ENCODE measurements around the gene GBE1.
"Not testable (repeated sequence)": the region's sequence is repeated elsewhere in the genome, so short reads cannot be mapped to it uniquely, and the experiment has no call there.

The GBE1 gene

DNA sequence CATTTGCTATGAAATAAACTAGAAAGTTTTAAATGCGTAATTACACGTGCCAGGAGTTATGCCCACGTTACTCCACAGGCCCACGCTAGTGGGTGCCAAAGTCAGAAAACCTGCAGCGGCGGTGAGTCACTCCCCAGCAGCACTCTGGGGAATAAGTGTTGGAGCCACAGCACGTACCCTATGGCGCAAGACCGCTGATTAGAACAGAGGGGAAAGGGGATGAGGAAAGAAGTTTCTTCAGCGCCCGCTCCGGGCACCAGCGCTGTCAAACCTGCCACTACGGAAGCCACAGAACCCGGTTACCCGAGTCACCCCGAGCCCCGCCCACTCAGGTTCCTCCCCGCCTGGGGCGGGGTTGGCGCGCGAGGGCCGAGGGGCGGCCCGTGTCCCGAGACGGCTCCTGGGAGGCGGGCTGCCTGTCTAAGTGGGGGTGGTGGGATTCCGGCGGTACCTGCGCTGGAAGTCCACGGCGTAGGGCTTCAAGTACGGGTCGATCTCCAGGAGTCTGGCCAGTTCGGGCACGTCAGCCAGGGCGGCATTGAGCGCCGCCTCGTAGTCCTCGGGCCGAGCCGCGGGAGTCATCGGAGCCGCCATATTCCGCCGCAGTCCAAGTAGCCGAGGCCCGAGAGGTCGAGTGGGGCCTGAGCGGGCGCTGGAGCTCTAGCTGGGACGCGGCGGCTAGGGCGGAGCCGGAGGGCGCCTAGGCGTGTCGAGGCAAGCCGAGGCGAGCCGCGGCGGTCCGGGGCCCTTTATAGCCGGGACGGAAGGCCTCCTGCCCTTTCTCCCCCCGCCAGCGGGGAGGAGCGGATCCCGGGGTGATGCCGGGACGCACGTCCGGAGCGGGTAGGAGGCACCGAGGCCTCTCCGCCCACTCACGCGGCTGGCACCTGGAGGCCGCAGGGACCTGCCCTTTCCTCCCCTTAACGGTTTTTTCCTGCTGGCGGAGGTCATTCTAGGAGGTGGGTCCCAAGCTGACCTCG, at the start of gene GBE1:
GBE1 (minus strand) TSS at position 722 of the 980 bp plus-strand sequence; CDS start at position 594, 128 bp downstream.
- DNase-seq = peak; percentile 63

DNA sequence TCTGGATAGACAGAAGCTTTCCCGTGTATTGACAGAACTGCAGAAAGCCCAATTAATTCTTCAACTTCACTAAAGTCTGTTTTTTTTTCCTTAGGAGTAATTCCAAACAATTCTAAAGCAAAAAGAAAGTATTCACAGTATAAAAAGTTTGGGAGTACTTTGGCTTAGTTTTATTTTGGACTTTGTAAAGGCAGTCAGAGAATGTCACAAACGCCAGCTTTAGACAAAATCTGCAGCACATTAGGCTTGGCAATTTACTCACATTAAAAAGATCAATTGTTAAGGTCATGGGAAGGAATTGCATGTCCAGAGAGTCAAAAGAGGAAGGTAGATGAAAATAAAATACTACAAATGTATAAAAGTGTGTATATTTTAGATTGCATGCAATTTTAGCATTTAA, 47.5 kb upstream of the GBE1 start:
- no peak for DNase-seq

DNA sequence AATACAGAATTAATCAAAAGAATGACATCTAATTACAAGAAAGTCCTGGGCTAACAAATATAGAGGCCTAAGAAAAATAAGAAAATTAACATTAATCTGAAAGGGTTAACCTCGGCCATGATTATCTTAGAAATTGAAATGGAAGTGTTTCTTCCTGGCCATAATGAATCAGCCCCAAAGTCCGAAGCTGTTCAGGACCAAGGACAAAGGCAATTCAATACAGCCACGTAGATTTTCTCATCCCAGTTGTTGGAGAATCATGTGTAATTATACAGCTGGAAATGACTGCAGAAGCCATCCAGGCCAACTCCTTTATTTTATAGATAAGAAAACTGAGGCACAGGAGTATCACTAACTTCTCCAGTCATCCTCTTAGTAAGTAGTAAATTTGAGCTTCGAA, 38.0 kb upstream of the GBE1 start:
- no peak for DNase-seq

DNA sequence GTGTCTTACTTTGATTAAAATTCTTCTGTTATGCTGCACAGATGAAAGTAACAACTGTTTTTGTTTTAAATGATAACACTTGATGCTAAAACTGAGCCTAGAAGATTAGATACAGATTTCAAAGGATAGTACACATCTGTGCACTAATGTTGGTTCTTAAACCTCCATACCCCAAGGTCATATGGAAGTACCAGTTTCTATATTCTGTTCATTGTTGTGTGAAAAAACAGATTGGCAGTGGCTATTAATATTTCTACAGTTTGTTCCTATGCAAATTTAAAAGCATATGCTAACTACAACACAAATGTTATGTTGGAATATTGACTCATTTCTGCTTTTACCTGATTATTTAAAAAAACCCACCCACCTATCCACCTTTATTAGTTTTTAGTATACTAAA, 32.0 kb upstream of the GBE1 start:
- no peak for DNase-seq

DNA sequence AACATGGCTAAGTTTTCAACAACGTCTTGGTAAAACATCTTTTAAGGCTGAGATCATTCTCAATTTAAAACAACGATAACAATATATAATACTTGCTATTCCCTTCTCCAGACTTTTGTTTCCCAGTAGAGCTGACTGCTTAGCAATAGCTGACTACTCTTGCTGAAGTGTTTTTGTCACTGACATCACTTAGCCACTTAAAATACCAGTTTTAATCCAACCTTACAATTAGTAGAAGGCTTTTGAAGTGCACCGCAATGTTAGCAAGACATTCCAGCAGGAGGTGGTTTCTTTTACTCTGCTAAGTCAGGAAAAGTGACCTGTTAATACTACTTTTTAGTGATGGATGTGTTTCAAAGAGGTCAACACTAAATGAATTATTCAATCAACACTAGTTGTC, 28.7 kb upstream of the GBE1 start:
- no peak for DNase-seq

DNA sequence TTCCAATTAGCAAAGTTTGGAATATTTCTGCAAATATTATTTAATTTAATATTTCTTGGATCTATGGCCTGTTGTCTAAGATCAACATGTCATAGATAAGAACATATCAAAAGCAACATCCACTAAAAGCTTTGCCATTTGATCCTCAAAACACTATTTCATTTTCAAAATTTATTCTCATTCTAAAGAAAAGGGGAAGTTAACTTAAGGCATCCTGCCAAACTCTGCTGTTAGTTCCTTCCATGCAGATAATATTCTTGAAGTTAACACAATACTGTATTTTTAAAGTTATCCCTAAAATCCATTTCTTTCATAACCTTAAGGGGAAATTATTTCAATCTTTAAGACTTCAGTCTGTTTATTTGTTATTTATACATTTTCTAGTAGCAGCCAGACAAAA, 28.2 kb upstream of the GBE1 start:
- DNase-seq = no peak

DNA sequence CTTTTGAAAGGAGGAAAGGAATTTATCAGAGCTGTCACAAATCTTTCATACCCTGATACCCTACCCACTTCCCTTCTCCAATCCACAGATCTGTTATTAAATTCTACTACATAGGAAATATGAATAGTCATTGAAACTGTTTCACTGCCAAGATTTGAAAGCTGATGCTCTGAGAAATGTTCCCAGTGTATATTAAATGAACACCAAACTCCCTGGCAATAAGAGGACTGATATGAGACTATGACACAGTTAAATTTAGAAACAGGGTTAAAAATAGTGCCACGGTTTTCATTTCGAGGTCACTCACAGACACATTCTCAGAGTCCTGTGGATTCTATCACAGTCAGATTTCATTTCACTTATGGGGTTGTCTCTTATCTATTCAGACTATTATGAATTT, 27.2 kb upstream of the GBE1 start:
- DNase-seq = no peak

DNA sequence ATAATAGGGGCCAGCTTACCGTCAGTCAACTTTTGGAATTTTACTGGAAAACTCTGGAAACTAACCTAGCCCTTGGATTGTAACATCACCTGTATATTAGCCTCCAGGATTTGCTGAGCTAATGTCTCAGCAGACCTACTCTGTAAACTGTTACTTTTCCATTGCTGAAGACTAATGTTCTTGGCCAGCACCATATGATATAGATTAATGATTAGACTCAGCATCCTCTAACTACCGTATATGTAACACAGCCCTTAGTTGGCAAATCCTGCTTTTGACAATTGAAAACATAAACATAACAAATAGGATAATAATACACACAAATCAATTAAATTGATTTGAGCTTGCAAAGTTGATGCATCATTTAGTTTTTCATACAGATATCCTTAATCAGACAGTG, 26.6 kb upstream of the GBE1 start:
- DNase-seq = no peak

DNA sequence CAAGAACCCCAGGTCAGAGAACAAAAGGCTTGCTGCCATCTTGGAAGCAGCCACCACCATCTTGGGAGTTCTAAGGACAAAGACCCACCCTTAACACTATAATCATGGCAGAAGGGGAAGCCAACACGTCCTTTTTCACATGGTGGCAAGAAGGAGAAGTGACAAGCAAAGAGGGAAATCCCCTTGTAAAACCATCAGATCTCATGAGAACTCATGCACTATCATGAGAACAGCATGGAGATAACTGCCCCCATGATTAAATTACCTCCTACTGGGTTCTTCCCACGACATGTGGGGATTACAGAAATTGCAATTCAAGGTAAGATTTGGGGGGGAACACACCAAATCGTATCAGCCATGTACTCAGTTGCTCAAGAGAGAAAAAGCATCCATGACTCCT, 21.1 kb upstream of the GBE1 start:
- no peak for DNase-seq

DNA sequence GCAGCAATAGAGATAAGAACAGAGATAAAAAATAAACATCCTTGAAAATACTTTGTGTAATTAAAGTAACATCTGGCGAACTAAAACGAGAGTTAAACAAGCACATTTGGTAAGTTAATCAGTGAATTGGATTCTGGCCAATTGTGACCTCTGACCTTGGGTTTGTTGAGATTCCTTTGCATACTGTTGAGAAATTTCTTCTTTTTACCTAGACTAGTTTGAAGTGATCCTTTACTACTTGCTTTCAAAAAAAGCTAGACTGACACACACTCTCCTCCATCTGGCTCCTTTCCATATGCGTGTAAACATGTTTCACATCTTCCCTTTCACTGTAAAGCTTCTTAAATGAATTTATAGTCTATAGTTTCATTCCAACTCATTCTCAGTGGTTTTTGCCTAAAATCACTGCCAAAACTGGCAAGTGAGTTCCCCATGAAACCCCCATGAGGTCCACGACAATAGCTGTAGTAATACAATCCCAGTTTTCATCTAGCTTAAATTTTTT, 17.3 kb upstream of the GBE1 start:
- DNase-seq = no peak

DNA sequence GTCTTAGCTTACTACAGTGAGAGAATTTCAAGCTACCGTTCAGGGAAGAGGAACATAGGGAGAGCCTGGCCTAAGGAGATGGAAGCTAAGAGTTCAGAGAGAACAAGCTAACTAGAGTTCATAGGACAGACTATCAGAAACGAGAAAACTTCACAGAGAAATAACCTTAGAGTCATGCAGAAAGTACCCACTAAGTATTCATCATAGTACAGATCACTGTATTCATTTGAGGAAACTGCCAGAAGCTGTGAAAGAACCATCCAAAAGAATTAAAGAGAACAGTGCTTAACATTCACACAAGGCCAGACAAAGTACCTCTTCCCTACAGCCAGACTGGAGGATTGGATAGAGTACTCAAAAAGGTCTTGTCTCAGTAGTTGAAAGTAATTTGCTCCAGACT, 15.2 kb upstream of the GBE1 start:
- no peak for DNase-seq

DNA sequence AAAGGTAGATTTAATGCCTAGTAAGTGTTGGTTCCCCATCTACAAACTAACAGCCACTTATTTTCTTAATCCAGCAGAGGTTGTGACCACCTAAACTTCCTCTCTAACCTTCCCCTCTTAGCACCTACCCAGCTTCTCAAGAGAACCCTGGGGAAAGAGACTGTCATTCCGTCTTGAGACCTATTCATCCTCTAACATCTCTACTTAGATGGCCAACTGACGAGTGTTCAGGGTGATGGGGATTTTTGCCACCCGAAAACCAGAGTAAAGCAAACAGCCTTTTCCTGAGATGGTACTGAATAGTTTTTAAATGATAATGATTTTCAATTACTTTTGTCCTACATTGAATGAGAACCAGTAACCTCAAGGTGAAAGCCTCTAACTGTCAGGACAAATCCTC, 9.3 kb upstream of the GBE1 start:
- DNase-seq = no peak

DNA sequence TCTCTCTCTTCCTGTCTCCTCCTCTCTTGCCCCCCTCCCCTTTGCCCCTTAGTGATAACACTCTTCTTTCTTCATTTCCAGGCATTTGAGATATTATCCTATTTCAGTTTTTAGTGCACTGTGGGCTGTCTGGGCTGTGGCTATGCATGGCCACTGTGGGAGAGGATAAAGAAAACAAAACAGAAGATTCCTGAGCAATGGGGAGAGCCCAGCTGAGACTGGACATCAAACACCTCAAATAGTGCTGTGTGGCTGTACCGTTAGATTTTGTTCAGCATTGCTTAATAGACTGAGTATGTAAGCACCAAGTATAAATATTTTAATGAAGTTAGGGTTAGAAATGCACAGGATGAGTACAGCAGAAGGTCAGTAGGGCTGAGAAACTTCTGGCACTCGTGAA, 7.9 kb upstream of the GBE1 start:
- DNase-seq = no peak

DNA sequence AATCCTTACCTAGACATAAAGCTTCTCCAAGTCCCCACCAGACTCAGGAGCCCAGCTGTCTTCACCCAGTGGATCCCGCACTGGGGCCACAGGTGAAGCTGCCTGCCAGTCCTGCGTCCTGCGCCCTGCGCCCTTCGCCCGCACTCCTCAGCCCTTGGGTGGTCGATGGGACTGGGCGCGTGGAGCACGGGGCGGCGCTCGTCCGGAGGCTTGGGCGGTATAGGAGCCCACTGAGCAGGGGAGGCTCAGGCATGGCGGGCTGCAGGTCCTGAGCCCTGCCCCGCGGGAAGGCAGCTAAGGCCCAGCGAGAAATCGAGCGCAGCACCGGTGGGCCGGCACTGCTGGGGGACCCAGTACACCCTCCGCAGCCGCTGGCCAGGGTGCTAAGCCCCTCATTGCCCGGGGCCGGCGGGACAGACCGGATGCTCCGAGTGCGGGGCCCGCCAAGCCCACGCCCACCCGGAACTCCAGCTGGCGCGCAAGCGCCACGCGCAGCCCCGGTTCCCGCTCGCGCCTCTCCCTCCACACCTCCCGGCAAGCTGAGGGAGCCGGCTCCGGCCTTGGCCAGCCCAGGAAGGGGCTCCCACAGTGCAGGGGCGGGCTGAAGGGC, 5.9 kb upstream of the GBE1 start:
- DNase-seq = not testable (repeated sequence)

DNA sequence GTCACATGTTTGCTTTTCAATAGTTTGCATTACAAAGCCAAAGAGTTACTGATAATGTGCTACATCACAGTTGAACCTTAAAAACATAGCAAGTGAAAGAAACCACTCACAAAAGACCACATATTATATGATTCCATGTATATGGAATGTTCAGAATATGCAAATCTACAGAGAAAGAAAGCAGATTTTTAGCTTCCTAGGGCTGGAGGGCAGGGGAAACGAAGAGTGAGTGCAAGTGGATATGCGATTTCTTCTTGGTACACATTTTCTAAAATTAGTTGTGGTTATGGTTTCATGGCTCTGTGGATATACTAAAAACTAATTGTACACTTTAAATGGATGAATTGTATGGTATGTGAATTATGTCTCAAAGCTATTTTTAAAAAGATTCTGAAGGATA, 4.0 kb upstream of the GBE1 start:
- DNase-seq = no peak

DNA sequence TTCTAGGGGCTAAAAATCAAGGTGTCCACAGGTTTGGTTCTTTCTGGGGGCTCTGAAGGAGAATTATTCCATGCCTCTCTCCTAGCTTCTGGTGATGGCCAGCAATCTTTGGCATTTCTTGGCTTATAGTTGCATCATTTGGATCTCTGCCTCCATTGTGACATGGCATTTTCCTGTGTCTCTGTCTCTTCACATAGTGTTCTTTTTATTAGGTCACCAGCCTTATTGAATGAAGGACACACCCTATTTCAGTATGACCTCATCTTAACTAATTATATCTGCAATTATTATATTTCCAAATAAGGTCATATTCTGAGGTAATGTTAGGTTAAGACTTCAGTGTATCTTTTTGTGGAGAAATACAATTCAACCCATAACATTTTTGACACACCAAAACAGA, 3.2 kb upstream of the GBE1 start:
- no peak for DNase-seq

DNA sequence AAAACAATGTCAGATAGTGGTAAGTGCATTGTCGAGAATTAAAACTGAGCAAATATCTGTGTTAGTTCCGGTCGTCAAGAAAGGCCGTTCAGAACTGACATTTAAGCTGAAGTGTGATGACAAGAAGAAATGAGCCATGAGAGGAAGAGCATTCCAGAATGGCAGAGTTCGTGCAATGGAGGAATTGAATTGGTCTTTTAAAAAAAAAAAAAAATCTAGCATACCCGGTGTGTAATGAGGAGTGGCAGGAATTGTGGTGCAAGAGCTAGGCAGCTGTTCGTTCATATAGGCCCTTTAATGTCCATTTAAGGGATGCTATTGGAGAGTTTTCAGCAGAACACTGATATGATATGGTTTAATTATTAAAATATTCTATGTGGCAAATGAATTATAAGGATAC, 2.6 kb upstream of the GBE1 start:
- DNase-seq = no peak

DNA sequence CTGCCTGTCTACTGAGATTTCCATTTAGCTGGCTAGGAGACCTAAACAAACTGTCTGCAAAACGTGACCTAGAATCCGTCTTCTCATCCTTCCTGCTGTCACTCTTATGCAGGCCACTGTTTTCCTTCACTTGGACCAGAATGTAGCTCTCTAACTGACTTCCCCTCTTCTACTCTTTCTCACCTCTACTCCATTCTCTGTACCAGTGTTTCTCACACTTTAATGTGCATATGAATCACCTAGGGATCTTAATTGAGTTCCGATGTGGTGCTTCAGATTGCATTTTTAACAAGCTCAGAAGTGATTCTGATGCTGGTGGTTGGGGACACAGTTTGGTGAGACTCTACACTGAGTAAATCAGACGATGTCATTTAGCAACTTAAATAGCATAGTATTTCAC, 1.6 kb upstream of the GBE1 start:
- no peak for DNase-seq

DNA sequence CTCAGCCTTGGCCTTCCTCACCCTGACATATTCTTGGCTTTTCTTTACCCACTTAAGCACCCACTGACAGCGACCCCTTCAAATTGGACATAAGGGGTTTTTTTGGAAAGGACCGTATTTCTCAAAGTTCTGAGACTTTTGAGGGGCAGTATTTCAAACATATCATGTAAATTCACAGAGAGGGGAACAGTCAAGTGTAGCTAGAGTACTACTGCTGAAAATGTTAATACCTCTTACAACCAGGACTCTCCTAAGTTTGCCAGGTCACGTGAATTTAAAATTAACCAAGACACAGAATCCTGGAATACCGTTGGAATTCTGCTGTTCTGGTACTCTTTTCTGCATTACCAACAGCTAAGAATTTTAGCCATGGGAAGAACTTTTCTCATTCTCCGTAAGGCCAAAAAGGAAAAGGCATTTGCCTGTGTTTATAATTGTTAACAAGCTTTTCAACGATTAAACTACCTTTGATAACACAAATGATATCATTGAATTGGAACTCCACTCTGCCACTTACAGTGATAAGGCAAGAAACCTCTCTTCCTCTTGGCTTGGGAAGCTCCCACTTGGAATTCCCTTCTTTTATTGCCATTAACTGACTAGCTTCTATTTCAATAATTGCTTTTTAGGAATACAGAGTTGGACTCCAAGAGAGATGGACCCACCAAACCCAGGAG, 597 bp upstream of the GBE1 start:
- DNase-seq = no peak

DNA sequence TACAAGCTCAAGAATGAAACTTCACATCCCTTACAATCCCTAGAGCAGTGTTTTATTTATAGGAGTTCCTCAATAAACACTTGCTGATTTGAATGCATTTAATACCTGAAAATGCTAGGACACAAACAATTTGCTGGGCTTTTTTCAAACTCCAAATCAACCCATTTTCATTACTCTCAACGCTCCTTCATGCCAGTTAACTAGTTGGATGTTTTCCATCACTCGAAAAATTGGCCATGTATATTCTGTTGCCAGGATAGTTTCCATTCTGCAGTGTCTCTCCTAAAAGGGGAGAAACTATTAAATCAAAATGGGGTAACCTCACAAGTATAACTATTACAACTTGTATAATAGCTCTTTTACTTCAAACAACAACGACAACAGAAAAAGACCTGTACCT, 1.2 kb downstream of the GBE1 start:
- DNase-seq = no peak

DNA sequence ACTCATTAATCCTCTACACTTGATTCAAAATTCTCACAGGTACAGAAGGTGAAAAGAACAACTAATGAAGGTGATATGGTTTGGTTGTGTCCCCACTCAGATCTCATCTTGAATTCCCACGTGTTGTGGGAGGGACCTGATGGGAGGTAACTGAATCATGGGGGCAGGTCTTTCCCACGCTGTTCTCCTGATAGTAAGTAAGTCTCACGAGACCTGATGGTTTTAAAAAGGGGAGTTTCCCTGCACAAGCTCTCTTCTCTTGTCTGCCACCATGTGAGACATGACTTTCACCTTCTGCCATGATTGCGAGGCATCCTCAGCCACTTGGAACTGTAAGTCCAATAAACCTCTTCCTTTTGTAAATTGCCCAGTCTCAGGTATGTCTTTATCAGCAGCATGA, 2.7 kb downstream of the GBE1 start:
- DNase-seq = not testable (repeated sequence)

DNA sequence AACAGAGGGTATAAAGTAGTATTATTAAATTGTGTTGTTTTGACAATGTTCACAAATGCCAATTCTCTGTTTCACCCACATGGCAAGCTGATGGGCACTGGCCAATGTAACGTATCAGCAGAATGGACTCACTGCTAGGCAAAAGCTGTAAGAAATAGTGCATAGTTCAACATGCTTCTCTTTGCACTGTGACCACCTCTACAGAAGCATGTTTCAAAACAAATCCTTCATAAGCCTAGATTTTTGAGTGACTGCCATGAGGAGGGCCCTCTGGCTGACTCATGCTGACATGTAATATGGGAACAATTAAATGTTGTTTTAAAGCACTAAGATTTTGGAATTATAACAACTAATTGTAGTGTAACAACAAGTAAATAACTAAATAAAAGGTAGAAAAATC, 3.2 kb downstream of the GBE1 start:
- no peak for DNase-seq

DNA sequence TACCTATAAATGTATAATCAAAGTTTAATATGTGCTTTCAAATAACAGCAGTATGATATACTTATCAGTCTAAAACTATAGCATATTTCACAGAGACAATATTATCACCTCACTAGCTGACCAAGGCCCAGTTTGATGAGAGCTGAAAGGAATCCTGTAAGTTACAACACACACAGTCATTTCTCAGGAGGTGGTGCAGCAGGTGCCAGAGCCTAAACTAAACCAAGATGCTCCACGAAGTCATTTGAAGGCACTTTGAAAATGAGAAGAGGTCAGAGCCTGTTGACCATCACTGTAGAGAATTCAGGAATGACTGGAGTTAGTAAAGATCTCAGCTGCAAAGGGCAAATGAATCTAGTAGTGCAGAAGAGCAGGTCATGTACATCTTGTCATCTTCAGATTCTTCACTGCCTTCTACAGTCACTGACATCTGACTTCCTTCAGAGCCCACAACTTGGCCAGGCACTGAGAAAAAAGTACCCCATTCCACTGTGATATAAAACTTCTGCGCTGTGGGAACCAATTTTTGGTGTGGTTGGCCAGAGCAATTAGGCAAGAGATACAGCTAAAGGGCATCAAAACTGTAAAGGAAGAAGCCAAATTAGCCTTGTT, 7.9 kb downstream of the GBE1 start:
- DNase-seq = no peak

All from NCI-H2029 (cell line).